Muscle of leg (tissue), 11 donors: Measurements from ENCODE around the gene SLC38A10. TPM values are rescaled to one million over a fixed set of nuclear protein-coding genes. Genes with fewer than 3 reads are reported as not detected.

Experiments
- DNase-seq: peaks from one replicate; pipeline ENCODE4 v3.0.0; 2013
- H3K27ac ChIP-seq: one replicate; pipeline ENCODE4 v1.5.1; 2013; ENCODE audit warnings: mild to moderate bottlenecking, low read length, control low read depth
- H3K27me3 ChIP-seq: one replicate; pipeline ENCODE4 v1.6.1; 2013; ENCODE audit warnings: low read length; ENCODE audit not compliant: control insufficient read depth, insufficient read depth
- H3K36me3 ChIP-seq: one replicate; pipeline ENCODE4 v1.6.1; 2013; ENCODE audit warnings: low read length; ENCODE audit not compliant: control insufficient read depth, insufficient read depth
- H3K4me1 ChIP-seq: one replicate; pipeline ENCODE4 v1.6.1; 2013; ENCODE audit warnings: low read length; ENCODE audit not compliant: control insufficient read depth, insufficient read depth
- H3K4me3 ChIP-seq: one replicate; pipeline ENCODE4 v1.5.1; 2013; ENCODE audit warnings: low read length, control low read depth
- H3K9me3 ChIP-seq: replicated peaks from 2 replicates; pipeline ENCODE4 v1.6.1; 2013; ENCODE audit warnings: low read depth, low read length; ENCODE audit not compliant: control insufficient read depth
- WGBS: methylation state at CpG from one replicate; pipeline ENCODE4 v1.1.5; 2013; ENCODE audit warnings: missing lambda C conversion rate; ENCODE audit not compliant: insufficient coverage; 5-methylcytosine and 5-hydroxymethylcytosine counted together
- polyA plus RNA-seq, 8 donors: library from polyadenylated mRNA; unstranded; fragments of 120-200 nt; gene quantifications; one replicate each; pipeline versions ENCODE4 v1.2.1 to v1.2.3, GENCODE V29; 2013; ENCODE audit warnings: inconsistent platforms in 1 of 8, low replicate concordance in 1 of 8; ENCODE audit not compliant: insufficient read length in 8 of 8, insufficient read depth in 1 of 8
- total RNA-seq: library from RNA; stranded (reverse); fragments of 120-200 nt; gene quantifications from one replicate; pipeline ENCODE4 v1.2.4, GENCODE V29; 2013

SLC38A10 gene
- total and polyA plus RNA-seq, 9 donors = 36.7 to 60.1 (median 51.5) TPM

- no peaks in the 10 kb centered on the region for H3K9me3 ChIP-seq
- no peak overlapping the region for H3K4me3 ChIP-seq
- peaks cover 3% of the 10 kb centered on the region for H3K27me3 ChIP-seq
- no peak for DNase-seq
- H3K36me3 ChIP-seq = no peaks in the 10 kb centered on the region
- no peak overlapping the region for H3K27ac ChIP-seq
- H3K4me1 ChIP-seq = peaks cover 26% of the 10 kb centered on the region
- WGBS = 86% methylated on average over 10 of the region's 11 CpGs
Measured at GRCh38 chr17:81298325-81298990, 3.4 kb upstream of the SLC38A10 start.

- Histone ChIP-seq H3K4me3 (peak overlapping the region; percentile 63), H3K9me3 (no peaks in the 10 kb centered on the region), H3K27me3 (no peaks in the 10 kb centered on the region), H3K4me1 (peaks cover 32% of the 10 kb centered on the region), H3K27ac (peak overlapping the region; percentile 87), H3K36me3 (peaks cover 3% of the 10 kb centered on the region)
- 36% methylated on average over 17 of the region's 22 CpGs for WGBS
- DNase-seq = no peak
Measured at GRCh38 chr17:81295676-81296381, 722 bp upstream of the SLC38A10 start.

GRCh38 chr17:81294512-81295030 is 536 bp downstream of the SLC38A10 start:
- H3K36me3 ChIP-seq = peaks cover 9% of the 10 kb centered on the region
- H3K27ac ChIP-seq = peak overlapping the region; percentile 87
- peaks cover 26% of the 10 kb centered on the region for H3K4me1 ChIP-seq
- H3K27me3 ChIP-seq = no peaks in the 10 kb centered on the region
- no peaks in the 10 kb centered on the region for H3K9me3 ChIP-seq
- 3% methylated on average over 42 of the region's 48 CpGs for WGBS
- peak; percentile 34 for DNase-seq
- H3K4me3 ChIP-seq = peak overlapping the region; percentile 63

GRCh38 chr17:81292450-81292849 is 2.7 kb downstream of the SLC38A10 start:
- no peaks in the 10 kb centered on the region for H3K27me3 ChIP-seq
- 72% methylated on average over 12 of the region's 12 CpGs for WGBS
- no peak overlapping the region for H3K27ac ChIP-seq
- peaks cover 30% of the 10 kb centered on the region for H3K36me3 ChIP-seq
- no peaks in the 10 kb centered on the region for H3K9me3 ChIP-seq
- H3K4me3 ChIP-seq = no peak overlapping the region
- H3K4me1 ChIP-seq = peaks cover 43% of the 10 kb centered on the region
- DNase-seq = no peak

- no peak overlapping the region for H3K27ac ChIP-seq
- H3K36me3 ChIP-seq = peaks cover 35% of the 10 kb centered on the region
- DNase-seq = peak; percentile 71
- H3K4me1 ChIP-seq = peaks cover 51% of the 10 kb centered on the region
- H3K9me3 ChIP-seq = no peaks in the 10 kb centered on the region
- H3K4me3 ChIP-seq = no peak overlapping the region
- no peaks in the 10 kb centered on the region for H3K27me3 ChIP-seq
- 44% methylated on average over 10 of the region's 16 CpGs for WGBS
Measured at GRCh38 chr17:81291662-81292061, 3.4 kb downstream of the SLC38A10 start.

- DNase-seq = no peak
- Histone ChIP-seq H3K4me1 (peaks cover 58% of the 10 kb centered on the region), H3K27ac (no peak overlapping the region), H3K9me3 (no peaks in the 10 kb centered on the region), H3K27me3 (no peaks in the 10 kb centered on the region), H3K36me3 (peaks cover 38% of the 10 kb centered on the region), H3K4me3 (no peak overlapping the region)
- WGBS = 93% methylated on average over 3 of the region's 5 CpGs
Measured at GRCh38 chr17:81290230-81290629, 4.9 kb downstream of the SLC38A10 start.

GRCh38 chr17:81289627-81290026 is 5.5 kb downstream of the SLC38A10 start:
- Histone ChIP-seq H3K27ac (no peak overlapping the region), H3K4me1 (peaks cover 64% of the 10 kb centered on the region), H3K9me3 (no peaks in the 10 kb centered on the region), H3K27me3 (no peaks in the 10 kb centered on the region), H3K36me3 (peaks cover 38% of the 10 kb centered on the region), H3K4me3 (no peak overlapping the region)
- DNase-seq = no peak
- WGBS = 96% methylated on average over 19 of the region's 21 CpGs

- WGBS = 84% methylated on average over 8 of the region's 8 CpGs
- no peak overlapping the region for H3K4me3 ChIP-seq
- H3K36me3 ChIP-seq = peaks cover 38% of the 10 kb centered on the region
- H3K27me3 ChIP-seq = no peaks in the 10 kb centered on the region
- no peak for DNase-seq
- no peaks in the 10 kb centered on the region for H3K9me3 ChIP-seq
- H3K4me1 ChIP-seq = peaks cover 61% of the 10 kb centered on the region
- H3K27ac ChIP-seq = peak overlapping the region; percentile 95
Measured at GRCh38 chr17:81288715-81289114, 6.4 kb downstream of the SLC38A10 start.

- Histone ChIP-seq H3K27me3 (no peaks in the 10 kb centered on the region), H3K4me3 (no peak overlapping the region), H3K9me3 (no peaks in the 10 kb centered on the region), H3K27ac (peak overlapping the region; percentile 95), H3K4me1 (peaks cover 61% of the 10 kb centered on the region), H3K36me3 (peaks cover 43% of the 10 kb centered on the region)
- DNase-seq = no peak
- WGBS = 88% methylated on average over 6 of the region's 16 CpGs
Measured at GRCh38 chr17:81287741-81288430, 7.2 kb downstream of the SLC38A10 start.

- H3K27me3 ChIP-seq = no peaks in the 10 kb centered on the region
- H3K9me3 ChIP-seq = no peaks in the 10 kb centered on the region
- H3K27ac ChIP-seq = peak overlapping the region; percentile 95
- WGBS = 64% methylated on average over 16 of the region's 21 CpGs
- peaks cover 51% of the 10 kb centered on the region for H3K36me3 ChIP-seq
- H3K4me3 ChIP-seq = no peak overlapping the region
- DNase-seq = peak; percentile 68
- H3K4me1 ChIP-seq = peaks cover 57% of the 10 kb centered on the region
Measured at GRCh38 chr17:81287152-81287551, 8.0 kb downstream of the SLC38A10 start.
